Measurements from ENCODE around the gene ZNF750.

Gene ZNF750

GRCh38 chr17:82839617-82840292 is at the start of gene ZNF750:
TSS of gene ZNF750 (minus strand) at chr17:82840022. CDS start at chr17:82832454, 7,568 bp downstream.
- no peak for DNase-seq (ENCODE audit: low spot score)

GRCh38 chr17:82888583-82889495 is 49.0 kb upstream of the ZNF750 start:
- no peak for DNase-seq (ENCODE audit: low spot score)

- DNase-seq (ENCODE audit: low spot score) = no peak
Observed at GRCh38 chr17:82887255-82888164, 47.7 kb upstream of the ZNF750 start.

GRCh38 chr17:82884970-82885353 is 45.1 kb upstream of the ZNF750 start:
- DNase-seq (ENCODE audit: low spot score) = no peak

GRCh38 chr17:82884341-82884969 is 44.6 kb upstream of the ZNF750 start:
- DNase-seq (ENCODE audit: low spot score) = no peak

DNA sequence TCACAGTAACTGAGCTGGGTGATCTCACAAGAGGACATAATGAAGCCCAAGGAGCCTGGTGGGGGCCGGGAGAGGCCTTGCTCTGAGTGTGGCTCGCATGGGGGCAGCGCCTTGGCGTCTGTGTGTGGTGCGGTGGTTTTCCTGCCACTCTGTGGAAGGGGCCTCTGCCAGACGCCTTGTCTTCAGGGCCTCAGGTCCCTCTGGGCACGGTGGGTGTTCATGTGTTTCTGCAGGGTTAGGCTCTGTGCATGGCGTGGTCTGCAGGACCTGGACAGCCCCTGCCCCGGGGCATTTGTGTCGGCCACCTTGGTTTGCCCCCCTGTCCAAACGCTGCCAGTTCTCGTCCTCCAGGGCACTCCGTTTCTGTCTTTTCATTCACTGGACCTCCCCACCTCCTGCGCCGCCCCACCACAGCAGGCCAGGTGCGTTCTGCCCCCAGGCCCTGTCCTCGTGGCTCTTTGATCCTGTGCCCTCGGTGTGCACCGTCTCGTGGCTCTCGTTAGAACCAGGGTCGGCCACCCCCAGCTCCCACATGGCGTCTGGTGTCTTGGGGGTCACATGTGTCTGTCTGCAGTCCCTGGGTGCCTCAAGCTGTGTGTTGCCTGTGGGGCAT is 43.7 kb upstream of the ZNF750 start:
- no peak for DNase-seq (ENCODE audit: low spot score)

DNA sequence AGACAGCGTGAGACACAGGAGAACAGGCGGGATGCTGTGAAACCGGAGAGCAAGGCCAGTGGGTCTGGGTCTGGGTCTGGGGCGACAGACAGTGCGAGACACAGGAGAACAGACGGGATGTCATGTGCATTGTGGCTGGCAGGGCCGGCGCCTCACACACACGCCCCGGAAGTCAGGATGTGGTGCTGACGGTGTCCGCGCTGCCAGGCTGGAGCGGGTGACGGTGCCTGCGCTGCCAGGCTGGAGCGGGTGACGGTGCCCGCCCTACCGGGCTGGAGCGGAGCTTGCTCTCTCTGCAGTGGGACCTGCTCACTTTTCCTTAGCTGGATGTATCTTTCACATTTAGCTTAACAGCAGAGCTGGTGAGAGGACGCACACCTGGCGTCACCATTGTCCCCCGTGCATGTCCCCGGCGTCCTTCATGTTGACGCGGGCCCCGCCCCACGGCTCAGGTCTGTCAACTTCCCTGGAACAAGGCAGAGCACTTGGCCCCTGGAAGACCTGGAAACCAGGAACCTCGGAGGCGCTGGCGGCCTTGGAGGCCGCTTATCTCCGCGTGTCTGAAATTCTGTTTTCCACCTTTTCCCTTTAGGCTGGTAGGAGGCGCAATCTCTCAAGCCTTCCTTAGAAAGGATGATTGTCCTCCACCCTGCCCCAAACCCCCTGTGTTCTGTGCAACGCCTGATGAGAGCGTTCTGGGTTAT is 43.0 kb upstream of the ZNF750 start:
- DNase-seq (ENCODE audit: low spot score) = no peak

DNA sequence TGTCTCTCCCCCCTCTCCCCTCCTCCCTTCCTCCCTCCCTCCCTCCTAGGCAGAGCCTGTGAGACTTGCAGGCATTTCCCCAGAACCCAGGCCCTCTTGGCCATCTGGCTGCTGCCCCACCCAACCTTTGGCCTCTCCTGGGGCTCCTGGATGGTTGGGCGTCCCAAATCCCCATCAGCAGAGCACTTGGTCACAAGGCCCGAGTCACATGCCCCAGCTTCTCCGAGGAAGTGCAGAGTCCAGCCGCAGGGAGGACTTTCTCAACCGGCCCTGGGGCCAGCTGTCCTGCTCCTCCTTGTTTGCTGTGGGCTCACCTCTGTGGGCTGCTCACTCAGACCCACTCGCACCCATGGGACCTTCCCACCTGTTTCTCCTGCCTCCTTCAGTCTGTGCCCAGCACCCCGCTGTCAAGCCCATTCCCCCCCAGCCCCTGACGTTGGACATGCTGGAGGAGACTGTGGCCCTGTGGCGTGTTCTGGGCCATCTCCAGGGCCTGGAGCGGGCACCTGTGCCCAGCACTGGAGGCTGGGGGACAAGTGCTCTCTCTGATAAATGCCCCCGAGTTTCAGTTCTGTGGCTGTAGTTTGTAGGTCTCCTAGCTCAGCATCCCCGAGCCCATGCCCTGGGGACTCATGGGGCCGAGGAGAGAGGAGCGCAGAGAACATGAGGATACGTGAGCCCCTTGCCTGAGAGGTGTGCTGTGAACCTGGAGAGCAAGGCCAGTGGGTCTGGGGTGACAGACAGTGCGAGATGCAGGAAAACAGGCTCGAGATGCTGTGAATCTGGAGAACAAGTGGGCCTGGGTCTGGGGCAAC is 42.3 kb upstream of the ZNF750 start:
- no peak for DNase-seq (ENCODE audit: low spot score)

DNA sequence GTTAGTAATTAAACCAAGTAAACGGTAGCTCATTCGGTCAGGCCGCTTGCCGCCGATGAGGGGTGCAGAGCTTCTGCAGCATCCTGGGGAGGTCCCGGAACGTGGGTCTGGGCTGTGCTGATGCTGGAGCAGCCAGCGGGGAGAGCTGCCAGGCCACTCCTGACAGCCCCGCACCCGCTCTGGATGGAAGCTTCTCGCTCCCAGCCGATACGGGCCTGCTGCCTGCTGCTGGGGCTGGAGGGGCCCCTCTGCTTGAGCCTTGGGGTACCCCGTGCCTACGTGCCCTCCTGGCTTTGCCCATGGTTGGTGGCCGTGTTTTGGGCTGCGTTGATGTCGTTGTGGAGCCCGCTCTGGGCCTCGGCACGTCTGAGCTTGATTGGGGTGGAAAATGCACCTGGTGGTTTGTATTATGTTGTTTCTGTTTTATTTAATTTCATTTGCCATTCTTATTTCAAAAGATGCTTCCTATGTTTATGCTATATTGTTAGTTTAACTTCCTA is 41.6 kb upstream of the ZNF750 start:
- DNase-seq (ENCODE audit: low spot score) = no peak

- DNase-seq (ENCODE audit: low spot score) = no peak
Observed at GRCh38 chr17:82880620-82881323, 41.0 kb upstream of the ZNF750 start.

- no peak for DNase-seq (ENCODE audit: low spot score)
Observed at GRCh38 chr17:82879241-82879640, 39.4 kb upstream of the ZNF750 start.

GRCh38 chr17:82878527-82878926 is 38.7 kb upstream of the ZNF750 start:
- no peak for DNase-seq (ENCODE audit: low spot score)

GRCh38 chr17:82876602-82877379 is 37.0 kb upstream of the ZNF750 start:
- DNase-seq (ENCODE audit: low spot score) = no peak

DNA sequence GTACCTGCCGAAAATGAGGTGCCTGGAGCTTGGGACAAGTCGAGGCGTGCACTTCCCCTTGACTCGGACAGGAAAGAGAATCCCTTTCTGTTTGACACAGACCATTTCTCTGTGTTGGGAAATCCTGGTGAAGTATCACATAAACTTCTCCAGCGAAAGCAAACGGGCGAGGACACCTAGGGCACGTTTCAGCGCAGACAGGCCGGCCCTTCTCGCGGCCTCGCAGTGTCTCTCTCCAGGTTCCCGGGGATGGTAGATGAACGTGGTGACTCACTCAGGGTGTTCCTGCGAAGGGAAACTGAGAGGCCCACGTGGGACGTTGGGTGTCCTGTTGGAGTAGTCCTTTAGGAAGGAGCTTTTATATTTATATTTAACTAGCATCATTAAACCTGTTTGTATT is 36.3 kb upstream of the ZNF750 start:
- DNase-seq (ENCODE audit: low spot score) = no peak

GRCh38 chr17:82875407-82875856 is 35.6 kb upstream of the ZNF750 start:
- DNase-seq (ENCODE audit: low spot score) = peak; percentile 63

- DNase-seq (ENCODE audit: low spot score) = no peak
Observed at GRCh38 chr17:82874011-82874835, 34.4 kb upstream of the ZNF750 start.

DNA sequence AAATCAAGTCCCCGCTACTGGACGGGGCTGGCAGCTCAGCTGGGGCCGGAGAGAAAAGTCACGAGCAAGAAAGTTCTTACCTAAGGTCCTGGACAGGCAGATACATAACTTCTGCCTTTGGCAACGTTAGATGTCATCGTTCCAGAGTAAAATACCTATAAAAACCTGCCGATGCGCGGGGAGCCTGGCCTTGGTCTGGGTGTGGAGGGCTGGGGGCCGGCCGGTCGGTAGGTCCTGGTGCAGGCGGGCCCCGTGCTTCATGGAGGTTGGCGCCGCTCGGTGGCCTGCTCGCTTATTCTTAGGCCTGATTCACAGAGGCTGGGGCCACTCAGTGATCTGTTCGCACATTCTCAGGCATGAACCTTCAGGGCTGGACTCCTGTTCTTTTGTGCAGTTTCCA is 33.7 kb upstream of the ZNF750 start:
- no peak for DNase-seq (ENCODE audit: low spot score)

Measured in left forelimb (tissue), 1 donor.